Measurements from ENCODE around the gene BRS3.

The BRS3 gene

GRCh38 chrX:136491832-136492231 is 4.1 kb downstream of the BRS3 start:
- no peak for DNase-seq
- no peak overlapping the region for H3K4me3 ChIP-seq (ENCODE audit: control insufficient read depth in 1 of 7, extremely low read depth in 1 of 7, insufficient read depth in 4 of 7, low read depth in 2 of 7, low read length in 6 of 7)
- ChIA-PET CTCF (interaction anchor here (1.4 to 1.5 kb wide), 2 partner anchors 45 to 216 kb away, joined by 4 read pairs; no protein-coding TSS in a partner anchor), POLR2A (no interaction called here)
- no peaks in the 10 kb centered on the region for H3K9me3 ChIP-seq (ENCODE audit: control extremely low read depth in 1 of 5, control insufficient read depth in 4 of 5, insufficient read depth in 2 of 5, low read depth in 1 of 5, low read length in 4 of 5)
- no peak overlapping the region for H3K27ac ChIP-seq (ENCODE audit: insufficient read depth in 1 of 2, low read depth in 1 of 2, low read length in 2 of 2, poor library complexity in 1 of 2, severe bottlenecking in 2 of 2)
- no peaks in the 10 kb centered on the region for H3K36me3 ChIP-seq (ENCODE audit: control insufficient read depth in 4 of 4, insufficient read depth in 4 of 4, low read length in 3 of 4)
- WGBS (ENCODE audit: insufficient coverage), result 89% methylated on average over 3 of the region's 6 CpGs
- H3K27me3 ChIP-seq (replicated peaks in 2 of 5; ENCODE audit: control insufficient read depth in 4 of 5, insufficient read depth in 5 of 5, low read length in 4 of 5), result peaks cover 0 to 6% (median 0%) of the 10 kb centered on the region in 5 experiments
- peaks cover 0 to 28% (median 14%) of the 10 kb centered on the region in 4 experiments for H3K4me1 ChIP-seq (ENCODE audit: control extremely low read depth in 1 of 4, control insufficient read depth in 4 of 4, insufficient read depth in 4 of 4, low read length in 3 of 4)

GRCh38 chrX:136493011-136493410 is 5.3 kb downstream of the BRS3 start:
- POLR2A ChIA-PET, result no interaction called here
- DNase-seq, result peak in 2 of 3 donors; percentile 53 to 55
- peaks cover 0 to 6% (median 0%) of the 10 kb centered on the region in 5 experiments for H3K27me3 ChIP-seq (replicated peaks in 2 of 5; ENCODE audit: control insufficient read depth in 4 of 5, insufficient read depth in 5 of 5, low read length in 4 of 5)
- CTCF ChIA-PET, result interaction anchor here (1.5 kb wide), 1 partner anchor 217 kb away, joined by 4 read pairs; no protein-coding TSS in a partner anchor
- H3K4me1 ChIP-seq (ENCODE audit: control extremely low read depth in 1 of 4, control insufficient read depth in 4 of 4, insufficient read depth in 4 of 4, low read length in 3 of 4), result peaks cover 0 to 28% (median 15%) of the 10 kb centered on the region in 4 experiments
- H3K9me3 ChIP-seq (ENCODE audit: control extremely low read depth in 1 of 5, control insufficient read depth in 4 of 5, insufficient read depth in 2 of 5, low read depth in 1 of 5, low read length in 4 of 5), result no peaks in the 10 kb centered on the region
- WGBS (ENCODE audit: insufficient coverage), result no CpG with 5 or more reads among the region's 1 CpG
- no peak overlapping the region for H3K27ac ChIP-seq (ENCODE audit: insufficient read depth in 1 of 2, low read depth in 1 of 2, low read length in 2 of 2, poor library complexity in 1 of 2, severe bottlenecking in 2 of 2)
- no peaks in the 10 kb centered on the region for H3K36me3 ChIP-seq (ENCODE audit: control insufficient read depth in 4 of 4, insufficient read depth in 4 of 4, low read length in 3 of 4)
- H3K4me3 ChIP-seq (ENCODE audit: control insufficient read depth in 1 of 7, extremely low read depth in 1 of 7, insufficient read depth in 4 of 7, low read depth in 2 of 7, low read length in 6 of 7), result no peak overlapping the region

GRCh38 chrX:136495043-136495442 is 7.3 kb downstream of the BRS3 start:
- CTCF ChIA-PET, result no interaction called here
- WGBS (ENCODE audit: insufficient coverage), result 61% methylated on average over 3 of the region's 4 CpGs
- DNase-seq, result peak; percentile 25 to 77 (median 71)
- no peaks in the 10 kb centered on the region for H3K9me3 ChIP-seq (ENCODE audit: control extremely low read depth in 1 of 5, control insufficient read depth in 4 of 5, insufficient read depth in 2 of 5, low read depth in 1 of 5, low read length in 4 of 5)
- no peaks in the 10 kb centered on the region for H3K36me3 ChIP-seq (ENCODE audit: control insufficient read depth in 4 of 4, insufficient read depth in 4 of 4, low read length in 3 of 4)
- H3K4me3 ChIP-seq (ENCODE audit: control insufficient read depth in 1 of 7, extremely low read depth in 1 of 7, insufficient read depth in 4 of 7, low read depth in 2 of 7, low read length in 6 of 7), result peak overlapping the region in 1 of 7 experiments; percentile 27
- H3K4me1 ChIP-seq (ENCODE audit: control extremely low read depth in 1 of 4, control insufficient read depth in 4 of 4, insufficient read depth in 4 of 4, low read length in 3 of 4), result peaks cover 0 to 36% (median 18%) of the 10 kb centered on the region in 4 experiments
- peak overlapping the region; percentile 51 to 71 for H3K27ac ChIP-seq (ENCODE audit: insufficient read depth in 1 of 2, low read depth in 1 of 2, low read length in 2 of 2, poor library complexity in 1 of 2, severe bottlenecking in 2 of 2)
- H3K27me3 ChIP-seq (replicated peaks in 2 of 5; ENCODE audit: control insufficient read depth in 4 of 5, insufficient read depth in 5 of 5, low read length in 4 of 5), result peaks cover 0 to 4% (median 0%) of the 10 kb centered on the region in 5 experiments
- POLR2A ChIA-PET, result no interaction called here

GRCh38 chrX:136496186-136496763 is 8.5 kb downstream of the BRS3 start:
- peak overlapping the region; percentile 16 to 90 (median 73) for H3K4me3 ChIP-seq (ENCODE audit: control insufficient read depth in 1 of 7, extremely low read depth in 1 of 7, insufficient read depth in 4 of 7, low read depth in 2 of 7, low read length in 6 of 7)
- peaks cover 0 to 2% (median 0%) of the 10 kb centered on the region in 5 experiments for H3K27me3 ChIP-seq (replicated peaks in 2 of 5; ENCODE audit: control insufficient read depth in 4 of 5, insufficient read depth in 5 of 5, low read length in 4 of 5)
- POLR2A ChIA-PET, result no interaction called here
- peaks cover 0 to 10% (median 3%) of the 10 kb centered on the region in 4 experiments for H3K36me3 ChIP-seq (ENCODE audit: control insufficient read depth in 4 of 4, insufficient read depth in 4 of 4, low read length in 3 of 4)
- no peak for DNase-seq
- H3K4me1 ChIP-seq (ENCODE audit: control extremely low read depth in 1 of 4, control insufficient read depth in 4 of 4, insufficient read depth in 4 of 4, low read length in 3 of 4), result peaks cover 0 to 36% (median 18%) of the 10 kb centered on the region in 4 experiments
- no peaks in the 10 kb centered on the region for H3K9me3 ChIP-seq (ENCODE audit: control extremely low read depth in 1 of 5, control insufficient read depth in 4 of 5, insufficient read depth in 2 of 5, low read depth in 1 of 5, low read length in 4 of 5)
- 48% methylated on average over 11 of the region's 13 CpGs for WGBS (ENCODE audit: insufficient coverage)
- CTCF ChIA-PET, result no interaction called here
- H3K27ac ChIP-seq (ENCODE audit: insufficient read depth in 1 of 2, low read depth in 1 of 2, low read length in 2 of 2, poor library complexity in 1 of 2, severe bottlenecking in 2 of 2), result peak overlapping the region; percentile 73 to 91

- H3K27me3 ChIP-seq (replicated peaks in 2 of 5; ENCODE audit: control insufficient read depth in 4 of 5, insufficient read depth in 5 of 5, low read length in 4 of 5), result peaks cover 0 to 2% (median 0%) of the 10 kb centered on the region in 5 experiments
- WGBS (ENCODE audit: insufficient coverage), result 36% methylated on average over 101 of the region's 111 CpGs
- ChIA-PET POLR2A (no interaction called here), CTCF (no interaction called here)
- no peaks in the 10 kb centered on the region for H3K9me3 ChIP-seq (ENCODE audit: control extremely low read depth in 1 of 5, control insufficient read depth in 4 of 5, insufficient read depth in 2 of 5, low read depth in 1 of 5, low read length in 4 of 5)
- peak overlapping the region; percentile 55 to 90 (median 76) for H3K4me3 ChIP-seq (ENCODE audit: control insufficient read depth in 1 of 7, extremely low read depth in 1 of 7, insufficient read depth in 4 of 7, low read depth in 2 of 7, low read length in 6 of 7)
- peaks cover 0 to 36% (median 18%) of the 10 kb centered on the region in 4 experiments for H3K4me1 ChIP-seq (ENCODE audit: control extremely low read depth in 1 of 4, control insufficient read depth in 4 of 4, insufficient read depth in 4 of 4, low read length in 3 of 4)
- peak overlapping the region; percentile 73 to 91 for H3K27ac ChIP-seq (ENCODE audit: insufficient read depth in 1 of 2, low read depth in 1 of 2, low read length in 2 of 2, poor library complexity in 1 of 2, severe bottlenecking in 2 of 2)
- DNase-seq, result peak; percentile 87 to 94 (median 93)
- H3K36me3 ChIP-seq (ENCODE audit: control insufficient read depth in 4 of 4, insufficient read depth in 4 of 4, low read length in 3 of 4), result peaks cover 0 to 15% (median 6%) of the 10 kb centered on the region in 4 experiments
Observed at GRCh38 chrX:136496764-136497555, 9.2 kb downstream of the BRS3 start.

- ChIA-PET POLR2A (no interaction called here), CTCF (no interaction called here)
- WGBS (ENCODE audit: insufficient coverage), result 42% methylated on average over 28 of the region's 35 CpGs
- peak within 1 kb of the TSS; percentile 73 to 91 for H3K27ac ChIP-seq (ENCODE audit: insufficient read depth in 1 of 2, low read depth in 1 of 2, low read length in 2 of 2, poor library complexity in 1 of 2, severe bottlenecking in 2 of 2)
- H3K4me3 ChIP-seq (ENCODE audit: control insufficient read depth in 1 of 7, extremely low read depth in 1 of 7, insufficient read depth in 4 of 7, low read depth in 2 of 7, low read length in 6 of 7), result peak within 1 kb of the TSS; percentile 55 to 90 (median 77)
- no peaks in the 10 kb centered on the region for H3K9me3 ChIP-seq (ENCODE audit: control extremely low read depth in 1 of 5, control insufficient read depth in 4 of 5, insufficient read depth in 2 of 5, low read depth in 1 of 5, low read length in 4 of 5)
- peaks cover 0 to 15% (median 9%) of the 10 kb centered on the region in 4 experiments for H3K36me3 ChIP-seq (ENCODE audit: control insufficient read depth in 4 of 4, insufficient read depth in 4 of 4, low read length in 3 of 4)
- H3K27me3 ChIP-seq (replicated peaks in 2 of 5; ENCODE audit: control insufficient read depth in 4 of 5, insufficient read depth in 5 of 5, low read length in 4 of 5), result peaks cover 0 to 2% (median 0%) of the 10 kb centered on the region in 5 experiments
- DNase-seq, result no peak
- peaks cover 0 to 36% (median 18%) of the 10 kb centered on the region in 4 experiments for H3K4me1 ChIP-seq (ENCODE audit: control extremely low read depth in 1 of 4, control insufficient read depth in 4 of 4, insufficient read depth in 4 of 4, low read length in 3 of 4)
Observed at GRCh38 chrX:136497556-136498052, 9.9 kb downstream of the BRS3 start, which contains the start of gene HTATSF1. TSS of gene HTATSF1 (plus strand) at chrX:136497592. CDS start at chrX:136497685, 93 bp downstream.
